SK-N-DZ (cell line): ENCODE results near the gene ZNF586.
"Not testable (repeated sequence)": the region's sequence is repeated elsewhere in the genome, so short reads cannot be mapped to it uniquely, and the experiment has no call there.

ENCODE experiments used
- DNase-seq: peaks from one replicate; pipeline ENCODE4 v3.0.0-alpha.2; 2015; ENCODE audit warnings: low spot score

ZNF586 gene

GRCh38 chr19:57823155-57823554 is 53.7 kb downstream of the ZNF586 start:
- DNase-seq, result not testable (repeated sequence)

- DNase-seq, result not testable (repeated sequence)
Measured at GRCh38 chr19:57823608-57824007, 54.1 kb downstream of the ZNF586 start.

GRCh38 chr19:57825511-57825910 is 56.0 kb downstream of the ZNF586 start:
- DNase-seq, result no peak

- DNase-seq, result no peak
Measured at GRCh38 chr19:57829316-57829715, 59.8 kb downstream of the ZNF586 start.

GRCh38 chr19:57830071-57830602 is 60.7 kb downstream of the ZNF586 start, which contains the start of gene ZNF587B:
ZNF587B (plus strand) TSS chr19:57830299; CDS start chr19:57830529, 230 bp downstream.
- DNase-seq, result peak; percentile 67
